GM12878 (cell line): Measurements from ENCODE around the gene MFSD11. TPM values are rescaled to one million over a fixed set of nuclear protein-coding genes. Genes with fewer than 3 reads are reported as not detected.

Experiments used
- ATAC-seq: fragments of 200-7000 bp; cut with Tn5 transposase; 3 replicates; pipeline ENCODE4 v1.9.1; 2020; ENCODE audit warnings: mild to moderate bottlenecking, moderate library complexity
- BruUV-seq: library from RNA; stranded (reverse); fragments of 400-500 nt; replicated peaks from 2 replicates; lab custom pipeline; 2021; lab: Mats Ljungman, UMichigan
- CTCF ChIA-PET: fragments of 300-600 bp; sonication (Branson Sonifier 250); formaldehyde crosslinking; extraction: SDS; loops from one replicate; lab custom pipeline; 2021; ENCODE audit warnings: inconsistent platforms; lab: Yijun Ruan, JAX
- POLR2A ChIA-PET: fragments of 350-600 bp; formaldehyde crosslinking; extraction: SDS; loops from one replicate; lab custom pipeline; 2021; ENCODE audit warnings: inconsistent platforms; lab: Charles Lee
- RAD21 ChIA-PET: fragments of 300-600 bp; sonication (Branson Sonifier 250); formaldehyde crosslinking; loops from one replicate; lab custom pipeline; 2023; ENCODE audit warnings: antibody characterized with exemption; ENCODE audit not compliant: unreplicated experiment; lab: Charles Lee
- SMC1A ChIA-PET: fragments of 300-600 bp; sonication (Branson Sonifier 250); formaldehyde crosslinking; loops from one replicate; lab custom pipeline; 2023; ENCODE audit not compliant: unreplicated experiment, uncharacterized antibody; lab: Charles Lee
- DNase-seq: peaks from one replicate; pipeline ENCODE4 v3.0.0-alpha.2; 2011; ENCODE audit warnings: low read depth, low spot score
- FAIRE-seq: peaks from 3 replicates; lab custom pipeline; 2011; peaks lifted over from hg19 to GRCh38; lab: Jason Lieb, UNC
- H2AFZ ChIP-seq: 2 replicates; pipeline ENCODE4 v1.6.0; 2011; ENCODE audit warnings: low read depth, low read length, control low read depth; ENCODE audit not compliant: control insufficient read depth
- H3K27ac ChIP-seq: 2 replicates; pipeline ENCODE4 v1.5.1; 2011; ENCODE audit warnings: control low read depth; ENCODE audit not compliant: control insufficient read depth, insufficient read depth
- H3K27me3 ChIP-seq, 2 experiments: replicated peaks in 1 of 2; 2 replicates each; pipeline versions ENCODE4 v1.6.0 to v1.6.1; 2011; ENCODE audit warnings: low read length in 1 of 2; ENCODE audit not compliant: control insufficient read depth in 2 of 2, insufficient read depth in 2 of 2
- H3K36me3 ChIP-seq, 2 experiments: 2 replicates each; pipeline ENCODE4 v1.5.1; 2011; ENCODE audit warnings: low read length in 1 of 2; ENCODE audit not compliant: control insufficient read depth in 2 of 2, insufficient read depth in 2 of 2
- H3K4me1 ChIP-seq: 2 replicates; pipeline ENCODE4 v1.6.1; 2011; ENCODE audit warnings: mild to moderate bottlenecking, low read length, moderate library complexity, mixed read lengths; ENCODE audit not compliant: control insufficient read depth, insufficient read depth
- H3K4me2 ChIP-seq: 2 replicates; pipeline ENCODE4 v1.6.0; 2011; ENCODE audit warnings: control low read depth; ENCODE audit not compliant: control insufficient read depth, insufficient read depth
- H3K4me3 ChIP-seq: fragments of 200-600 bp; sonication (generic); 2 replicates; pipeline ENCODE4 v1.5.1; 2016
- H3K79me2 ChIP-seq: 2 replicates; pipeline ENCODE4 v1.6.0; 2011; ENCODE audit warnings: low read length; ENCODE audit not compliant: control insufficient read depth, insufficient read depth
- H3K9ac ChIP-seq: 2 replicates; pipeline ENCODE4 v1.8.0; 2011; ENCODE audit warnings: low read length, control low read depth, mixed read lengths; ENCODE audit not compliant: control insufficient read depth, insufficient read depth
- H3K9me3 ChIP-seq: replicated peaks from 3 replicates; pipeline ENCODE4 v1.5.1; 2011; ENCODE audit warnings: mild to moderate bottlenecking, low read length; ENCODE audit not compliant: control insufficient read depth, insufficient read depth
- H4K20me1 ChIP-seq: 2 replicates; pipeline ENCODE4 v1.6.0; 2011; ENCODE audit not compliant: control insufficient read depth, insufficient read depth
- CEBPB ChIP-seq, 2 experiments: fragments of 150-350 bp in 1 of 2; IDR thresholded peaks; 2 replicates each; pipeline ENCODE4 v1.6.1; 2012 to 2014; ENCODE audit warnings: low read depth in 2 of 2, low read length in 2 of 2, borderline replicate concordance in 1 of 2, inconsistent platforms in 1 of 2
- DPF2 ChIP-seq: fragments of 450-650 bp; IDR thresholded peaks from 2 replicates; pipeline ENCODE4 v1.6.1; 2017; ENCODE audit warnings: mild to moderate bottlenecking
- FOXK2 ChIP-seq: fragments of 450-650 bp; IDR thresholded peaks from 2 replicates; pipeline ENCODE4 v1.6.1; 2017; ENCODE audit warnings: mild to moderate bottlenecking, moderate library complexity
- HCFC1 ChIP-seq: fragments of 150-350 bp; IDR thresholded peaks from 2 replicates; pipeline ENCODE4 v1.6.1; 2014; ENCODE audit warnings: low read length
- HDAC6 ChIP-seq: fragments of 200-600 bp; sonication (generic); IDR thresholded peaks from one replicate; pipeline ENCODE4 v1.8.0; 2017; ENCODE audit warnings: antibody characterized with exemption; ENCODE audit not compliant: unreplicated experiment
- JUNB ChIP-seq: IDR thresholded peaks from 2 replicates; pipeline ENCODE4 v1.6.1; 2016; ENCODE audit warnings: antibody characterized with exemption, mild to moderate bottlenecking
- KDM1A ChIP-seq: fragments of 200-600 bp; sonication (generic); IDR thresholded peaks from 2 replicates; pipeline ENCODE4 v1.6.1; 2016; ENCODE audit warnings: borderline replicate concordance
- LARP7 ChIP-seq: fragments of 450-650 bp; IDR thresholded peaks from 2 replicates; pipeline ENCODE4 v1.6.1; 2017; ENCODE audit warnings: mild to moderate bottlenecking
- MEF2A ChIP-seq: IDR thresholded peaks from 2 replicates; pipeline ENCODE4 v1.6.1; 2011; ENCODE audit warnings: low read depth, mild to moderate bottlenecking, low read length, moderate library complexity; ENCODE audit not compliant: insufficient read depth
- NFXL1 ChIP-seq: fragments of 450-650 bp; IDR thresholded peaks from 2 replicates; pipeline ENCODE4 v1.6.1; 2017; ENCODE audit warnings: antibody characterized with exemption, mild to moderate bottlenecking, borderline replicate concordance
- PBX3 ChIP-seq: IDR thresholded peaks from 2 replicates; pipeline ENCODE4 v1.6.1; 2011; ENCODE audit warnings: mild to moderate bottlenecking, low read depth, low read length, moderate library complexity; ENCODE audit not compliant: insufficient replicate concordance
- PKNOX1 ChIP-seq: fragments of 450-650 bp; IDR thresholded peaks from 2 replicates; pipeline ENCODE4 v1.6.1; 2016; ENCODE audit warnings: mild to moderate bottlenecking
- POLR2A ChIP-seq: IDR thresholded peaks from 2 replicates; pipeline ENCODE4 v1.6.1; 2011; ENCODE audit warnings: low read depth, mild to moderate bottlenecking, low read length
- RB1 ChIP-seq: fragments of 450-650 bp; formaldehyde crosslinking; IDR thresholded peaks from 2 replicates; pipeline ENCODE4 v1.6.1; 2017; ENCODE audit warnings: mild to moderate bottlenecking, borderline replicate concordance
- RFX5 ChIP-seq: IDR thresholded peaks from 2 replicates; pipeline ENCODE4 v1.6.1; 2011; ENCODE audit warnings: low read depth, low read length, improper control_type of control experiment
- SKIL ChIP-seq: fragments of 450-650 bp; IDR thresholded peaks from 2 replicates; pipeline ENCODE4 v1.6.1; 2017; ENCODE audit warnings: mild to moderate bottlenecking, low read depth, inconsistent platforms; ENCODE audit not compliant: poor library complexity, severe bottlenecking
- SMAD1 ChIP-seq: fragments of 450-650 bp; IDR thresholded peaks from 2 replicates; pipeline ENCODE4 v1.6.1; 2018; ENCODE audit warnings: mild to moderate bottlenecking, low read depth; ENCODE audit not compliant: partially characterized antibody
- SP1 ChIP-seq: IDR thresholded peaks from one replicate; pipeline ENCODE4 v1.6.1; 2011; ENCODE audit warnings: low read depth, low read length
- SRF ChIP-seq, 2 experiments: IDR thresholded peaks; 2 replicates each; pipeline ENCODE4 v1.6.1; 2011; ENCODE audit warnings: low read depth in 2 of 2, low read length in 2 of 2, mild to moderate bottlenecking in 1 of 2, moderate library complexity in 1 of 2
- SUPT20H ChIP-seq: IDR thresholded peaks from 2 replicates; pipeline ENCODE4 v1.6.1; 2011; ENCODE audit warnings: low read depth, mild to moderate bottlenecking, low read length, moderate library complexity, borderline replicate concordance; ENCODE audit not compliant: control insufficient read depth
- ZNF274 ChIP-seq: IDR thresholded peaks from one replicate; pipeline ENCODE4 v1.8.0; 2011; ENCODE audit not compliant: insufficient read length, insufficient read depth
- WGBS: methylation state at CpG from one replicate; pipeline ENCODE4 v1.1.6; 2016; ENCODE audit warnings: low lambda C conversion rate; ENCODE audit not compliant: insufficient replicate concordance, insufficient coverage; ENCODE audit errors: missing lambda C conversion rate; 5-methylcytosine and 5-hydroxymethylcytosine counted together
- in situ Hi-C: fragments of 300-500 bp; cut with MboI; formaldehyde crosslinking; loops from 9 replicates; pipeline ENCODE4 v1.14.3; 2018; ENCODE audit warnings: mixed read lengths
- intact Hi-C: fragments of 100-400 bp; cut with micrococcal nuclease; formaldehyde crosslinking; loops from one replicate; pipeline ENCODE4 v1.14.2; 2022; ENCODE audit not compliant: unreplicated experiment
- polyA plus RNA-seq, 11 experiments: library from polyadenylated mRNA; depleted of rRNA in 4 of 11; unstranded in 6 of 11; stranded (reverse) in 5 of 11; fragments of >200 nt; fragmentation: Nextera tagmentation in 4 of 11; fragmentation: Illumina TruSeq in 1 of 11; extraction: Ambion mirVana in 4 of 11; extraction: Trizol in 1 of 11; gene quantifications; 1 replicate in 1 of 11; 2 replicates in 10 of 11; pipeline versions ENCODE4 v1.2.1 to v1.2.3, GENCODE V29; 2011 to 2016; ENCODE audit warnings: inconsistent platforms in 2 of 11, missing spikeins in 2 of 11, low read depth in 1 of 11
- total RNA-seq, 4 experiments: library from RNA; depleted of rRNA in 3 of 4; stranded (reverse); fragments of >200 nt in 3 of 4; fragmentation: Illumina TruSeq in 1 of 4; extraction: Trizol in 1 of 4; gene quantifications; 2 replicates each; pipeline versions ENCODE4 v1.2.1 to v1.2.3, GENCODE V29; 2013 to 2021

Gene MFSD11
- total and polyA plus RNA-seq, 10 of the 15 experiments (the other 5 are each of a cell fraction or from before 2014, with no cell fraction given) = 11.0 to 19.4 (median 15.5) TPM

GRCh38 chr17:76725580-76726230 lies 12.2 kb upstream of the MFSD11 start:
- Histone ChIP-seq H4K20me1 (no peaks in the 10 kb centered on the region), H3K4me2 (peak overlapping the region; percentile 68), H3K79me2 (peaks cover 65% of the 10 kb centered on the region), H3K27me3 (no peaks in the 10 kb centered on the region), H3K9me3 (no peaks in the 10 kb centered on the region), H3K4me1 (no peaks in the 10 kb centered on the region), H3K4me3 (peak overlapping the region; percentile 97), H2AFZ (peak overlapping the region; percentile 78), H3K27ac (peak overlapping the region; percentile 98), H3K9ac (peak overlapping the region; percentile 76), H3K36me3 (peaks cover 4 to 18% of the 10 kb centered on the region in 2 experiments; a peak in 3 of 4 replicates)
- DNase-seq = no peak
- in situ Hi-C loops (no loop called here), intact Hi-C loops (loop anchor here (5.0 kb wide), 1 partner anchor 112 kb away; no protein-coding TSS in a partner anchor)
- no peak for FAIRE-seq
- ChIA-PET POLR2A (interaction anchor here (0.6 to 4.4 kb wide), 6 partner anchors 11 to 368 kb away, joined by 3 to 60 read pairs (median 4); partner anchors contain the start of genes MFSD11 and SRSF2), RAD21 (interaction anchor here (0.6 to 1.2 kb wide), 3 partner anchors 8 to 415 kb away, joined by 3 to 4 read pairs (median 3); partner anchors contain the start of gene SEC14L1), SMC1A (interaction anchor here (1.0 to 1.2 kb wide), 2 partner anchors 15 to 21 kb away, joined by 3 read pairs; partner anchors contain the start of gene MXRA7), CTCF (interaction anchor here (1.6 to 7.2 kb wide), 3 partner anchors 10 to 202 kb away, joined by 6 to 65 read pairs (median 12); no protein-coding TSS in a partner anchor)
- peak; percentile 50 for ATAC-seq
- no TSS peak for BruUV-seq
- under 1% methylated on average over 38 of the region's 38 CpGs for WGBS
- no peak for TF ChIP-seq HCFC1
- TF ChIP-seq PKNOX1 = peak; percentile 55; the same call in 1 of the 2 replicates
- no peak for TF ChIP-seq ZNF274
- TF ChIP-seq SUPT20H = no peak
- no peak for TF ChIP-seq SKIL
- TF ChIP-seq CEBPB (IDR thresholded peaks at IDR 0.05; ENCODE audit: borderline replicate concordance in 1 of 2, low read depth in 2 of 2, low read length in 2 of 2) = no peak
- TF ChIP-seq LARP7 = no peak
- TF ChIP-seq NFXL1 = no peak
- TF ChIP-seq RFX5 = no peak
- no peak for TF ChIP-seq FOXK2
- TF ChIP-seq POLR2A = peak; percentile 6; the same call in 1 of the 2 replicates
- TF ChIP-seq MEF2A = no peak
- TF ChIP-seq HDAC6 = no peak
- TF ChIP-seq JUNB = no peak
- 0 out of 2 replicates have a peak, but pooled peaks have one; percentile 75 for TF ChIP-seq DPF2
- peak; percentile 30 to 43; a peak in 2 of 4 replicates for TF ChIP-seq SRF (IDR thresholded peaks at IDR 0.05; ENCODE audit: low read depth in 2 of 2, low read length in 2 of 2)
- no peak for TF ChIP-seq SMAD1
- TF ChIP-seq KDM1A = no peak
- TF ChIP-seq SP1 = no peak
- no peak for TF ChIP-seq RB1
- no peak for TF ChIP-seq PBX3
